ENCODE measurements around the gene ANKAR. TPM values are rescaled to one million over a fixed set of nuclear protein-coding genes. Genes with fewer than 3 reads are reported as not detected.

ANKAR gene, protein sequence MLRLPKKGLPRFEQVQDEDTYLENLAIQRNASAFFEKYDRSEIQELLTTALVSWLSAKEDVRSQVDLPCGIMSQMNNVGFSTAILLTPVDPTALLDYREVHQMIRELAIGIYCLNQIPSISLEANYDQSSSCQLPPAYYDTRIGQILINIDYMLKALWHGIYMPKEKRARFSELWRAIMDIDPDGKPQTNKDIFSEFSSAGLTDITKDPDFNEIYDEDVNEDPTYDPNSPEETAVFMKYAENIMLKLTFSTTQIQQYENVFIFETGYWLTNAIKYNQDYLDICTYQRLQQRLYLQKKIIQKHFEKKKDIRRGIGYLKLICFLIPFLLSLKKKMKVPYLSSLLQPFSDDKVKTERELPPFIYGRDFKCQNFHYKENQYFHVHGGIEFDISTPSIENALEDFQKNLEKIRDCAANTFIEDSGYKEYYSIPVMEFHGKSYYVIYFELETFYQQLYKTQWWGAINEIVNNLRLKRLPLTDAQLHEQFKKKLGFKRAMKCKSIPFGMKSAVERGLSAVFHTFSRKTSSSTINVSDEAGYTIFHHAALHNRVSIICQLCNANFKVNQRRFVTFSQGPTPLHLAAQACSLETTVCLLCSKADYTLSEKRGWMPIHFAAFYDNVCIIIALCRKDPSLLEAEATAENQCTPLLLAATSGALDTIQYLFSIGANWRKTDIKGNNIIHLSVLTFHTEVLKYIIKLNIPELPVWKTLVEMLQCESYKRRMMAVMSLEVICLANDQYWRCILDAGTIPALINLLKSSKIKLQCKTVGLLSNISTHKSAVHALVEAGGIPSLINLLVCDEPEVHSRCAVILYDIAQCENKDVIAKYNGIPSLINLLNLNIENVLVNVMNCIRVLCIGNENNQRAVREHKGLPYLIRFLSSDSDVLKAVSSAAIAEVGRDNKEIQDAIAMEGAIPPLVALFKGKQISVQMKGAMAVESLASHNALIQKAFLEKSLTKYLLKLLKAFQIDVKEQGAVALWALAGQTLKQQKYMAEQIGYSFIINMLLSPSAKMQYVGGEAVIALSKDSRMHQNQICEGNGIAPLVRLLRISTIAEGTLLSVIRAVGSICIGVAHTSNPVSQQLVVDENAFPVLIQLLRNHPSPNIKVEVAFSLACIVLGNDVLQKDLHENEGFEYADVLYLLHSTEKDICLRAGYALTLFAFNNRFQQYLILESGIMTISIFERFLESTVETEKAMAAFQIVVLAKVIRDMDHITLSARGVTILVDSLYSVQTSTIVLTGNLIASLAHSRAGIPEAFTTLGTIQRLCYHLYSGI (N-terminal part only)
- 5.4 and 9.0 TPM in 2 replicates for total RNA-seq

DNA sequence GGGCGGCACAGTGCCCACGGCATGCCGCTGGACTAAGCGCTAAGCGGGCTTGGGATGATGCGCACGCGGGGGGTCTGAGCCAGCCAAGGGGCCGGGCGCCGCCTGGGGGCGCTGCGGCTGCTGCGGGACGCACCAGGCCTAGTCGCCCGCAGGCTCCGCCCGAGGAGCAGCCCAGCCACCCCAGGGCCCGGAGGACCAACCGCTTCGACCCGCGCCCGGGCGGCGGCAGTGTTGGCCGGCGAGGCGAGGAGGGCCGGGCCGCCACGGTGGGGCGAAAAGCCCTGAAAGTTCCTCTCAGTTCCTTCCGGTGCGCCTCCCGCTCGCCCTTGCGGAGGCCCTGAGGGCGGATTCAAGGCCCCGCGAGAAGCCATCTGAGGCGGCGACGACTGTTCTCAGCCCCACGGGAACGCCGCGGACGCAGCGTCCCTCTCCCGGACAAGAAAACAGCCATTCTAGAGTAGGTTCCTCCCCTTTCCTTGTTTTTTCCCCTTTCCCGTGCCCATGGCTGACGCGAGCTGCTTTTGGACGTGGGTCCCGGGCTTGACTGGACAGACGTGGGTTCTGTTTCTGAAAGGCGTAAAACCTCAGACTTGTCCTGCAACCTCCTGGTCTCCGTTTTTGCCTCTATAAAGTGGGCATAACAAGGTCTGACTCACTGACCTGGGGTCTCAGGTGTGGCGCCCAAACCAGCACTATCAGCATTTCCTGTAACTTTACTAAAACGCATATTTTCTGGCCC, at the start of gene ANKAR:
TSS of gene ANKAR (plus strand) at position 297 of the 739 bp plus-strand sequence. CDS start 1,821 bp downstream, outside the sequence.

DNA sequence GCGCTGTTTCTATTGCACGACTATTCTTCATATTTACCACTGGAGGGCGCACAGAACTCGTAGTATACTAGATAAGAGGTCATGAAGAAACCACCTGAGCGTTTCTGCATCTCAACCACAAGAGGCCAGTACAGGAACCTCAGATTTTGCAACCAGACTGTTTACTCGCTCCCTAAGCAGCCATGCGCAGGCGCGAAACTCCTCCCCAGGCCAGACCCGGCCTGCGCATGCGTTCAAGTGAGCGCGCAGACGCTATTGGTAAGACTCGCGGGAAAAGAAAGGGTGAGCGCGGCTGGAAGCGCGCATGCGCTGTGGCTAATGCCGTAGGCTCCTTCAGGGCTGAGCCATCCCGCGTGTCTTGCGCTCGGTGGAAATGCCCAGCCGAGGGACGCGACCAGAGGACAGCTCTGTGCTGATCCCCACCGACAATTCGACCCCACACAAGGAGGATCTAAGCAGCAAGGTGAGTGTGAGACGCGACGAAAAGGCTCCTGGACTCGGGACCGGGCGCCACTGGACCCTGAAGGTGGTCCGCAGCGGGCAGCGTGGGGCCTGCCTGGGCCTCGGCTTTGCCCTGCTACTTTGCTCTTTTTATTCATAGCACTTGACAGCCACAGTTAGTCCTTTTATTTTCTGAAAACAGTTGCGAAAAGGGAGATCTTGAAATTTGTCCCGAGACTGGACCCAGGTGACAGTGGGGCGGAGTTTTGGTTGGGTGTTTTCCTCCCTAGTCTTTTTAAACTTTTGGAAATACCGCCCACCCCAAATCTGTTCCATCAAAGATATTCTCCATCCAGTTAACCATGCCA, 13.1 kb upstream of the ANKAR start, which contains the start of gene ASNSD1:
TSS of gene ASNSD1 (plus strand) at position 312 of the 809 bp plus-strand sequence. CDS start 4,674 bp downstream, outside the sequence.

Other genes starting within 250 kb of the ANKAR start
- 59.8 and 64.2 TPM in 2 replicates for gene WDR75, start 233.2 kb upstream of the ANKAR start, total RNA-seq
- 5.9 and 107 TPM in 2 replicates for gene SLC40A1, start 93.9 kb upstream of the ANKAR start, total RNA-seq
- 75.5 and 80.7 TPM in 2 replicates for gene ASNSD1, start 13.2 kb upstream of the ANKAR start, total RNA-seq
- 10.7 TPM in 2 replicates for gene OSGEPL1, start 88.1 kb downstream of the ANKAR start, total RNA-seq
- 45.2 and 69.9 TPM in 2 replicates for gene ORMDL1, start 109.7 kb downstream of the ANKAR start, total RNA-seq
- 28.0 and 38.6 TPM in 2 replicates for gene PMS1, start 109.8 kb downstream of the ANKAR start, total RNA-seq

Measured in regular cardiac myocyte (primary cell).